H1 (cell line): Measurements from ENCODE around the gene ACAD11.

Source experiments
- EP300 ChIP-seq, 2 experiments: IDR thresholded peaks; 1 replicate in 1 of 2; 2 replicates in 1 of 2; pipeline ENCODE4 v1.6.1; 2011 to 2012; ENCODE audit warnings: low read depth in 2 of 2, low read length in 2 of 2, mild to moderate bottlenecking in 2 of 2, borderline replicate concordance in 1 of 2, inconsistent platforms in 1 of 2, moderate library complexity in 1 of 2
- GABPA ChIP-seq: IDR thresholded peaks from 2 replicates; pipeline ENCODE4 v1.6.1; 2011; ENCODE audit warnings: mild to moderate bottlenecking, low read length, moderate library complexity, borderline replicate concordance; ENCODE audit not compliant: insufficient read depth
- NRF1 ChIP-seq: IDR thresholded peaks from 2 replicates; pipeline ENCODE4 v1.6.1; 2011; ENCODE audit warnings: mild to moderate bottlenecking, low read depth, low read length, improper control_type of control experiment
- PHF8 ChIP-seq: fragments of 200-600 bp; sonication (generic); conservative IDR thresholded peaks from 2 replicates; pipeline ENCODE4 v1.7.1; 2012; ENCODE audit warnings: low read depth, mild to moderate bottlenecking, inconsistent platforms, low read length, moderate library complexity
- RAD21 ChIP-seq, 2 experiments: IDR thresholded peaks in 1 of 2; conservative IDR thresholded peaks in 1 of 2; 2 replicates each; pipeline ENCODE4 v1.6.1; 2011; ENCODE audit warnings: low read depth in 2 of 2, low read length in 2 of 2, improper control_type of control experiment in 1 of 2, inconsistent platforms in 1 of 2, mild to moderate bottlenecking in 1 of 2, moderate library complexity in 1 of 2
- TF ChIP-seq, protein P1 (sequence below), 3 experiments: IDR thresholded peaks; 1 replicate in 2 of 3; 2 replicates in 1 of 3; pipeline versions ENCODE4 v1.5.1 to v1.6.1; 2011; ENCODE audit warnings: low read length in 3 of 3, mild to moderate bottlenecking in 3 of 3, inconsistent platforms in 2 of 3, low read depth in 1 of 3, moderate library complexity in 1 of 3; ENCODE audit not compliant: insufficient read depth in 1 of 3; ENCODE audit errors: control extremely low read depth in 1 of 3

DNA sequence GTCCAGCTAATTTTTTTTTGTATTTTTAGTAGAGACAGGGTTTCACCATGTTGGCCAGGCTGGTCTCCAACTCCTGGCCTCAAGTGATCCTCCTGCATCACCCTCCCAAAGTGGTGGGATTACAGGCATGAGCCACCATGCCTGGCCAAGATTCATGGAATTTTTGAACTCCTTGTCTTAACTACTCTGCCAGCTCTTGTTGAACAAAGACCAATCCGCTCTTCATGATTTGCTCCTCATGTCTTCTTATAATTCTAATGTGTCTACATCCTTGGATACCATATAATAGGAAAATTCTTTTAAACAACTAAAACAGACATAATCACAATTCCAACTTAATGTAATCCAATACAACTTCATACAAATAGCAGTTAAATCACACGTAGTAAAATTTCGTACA lies 21.8 kb upstream of the ACAD11 start:
- TF ChIP-seq, protein P1, sequence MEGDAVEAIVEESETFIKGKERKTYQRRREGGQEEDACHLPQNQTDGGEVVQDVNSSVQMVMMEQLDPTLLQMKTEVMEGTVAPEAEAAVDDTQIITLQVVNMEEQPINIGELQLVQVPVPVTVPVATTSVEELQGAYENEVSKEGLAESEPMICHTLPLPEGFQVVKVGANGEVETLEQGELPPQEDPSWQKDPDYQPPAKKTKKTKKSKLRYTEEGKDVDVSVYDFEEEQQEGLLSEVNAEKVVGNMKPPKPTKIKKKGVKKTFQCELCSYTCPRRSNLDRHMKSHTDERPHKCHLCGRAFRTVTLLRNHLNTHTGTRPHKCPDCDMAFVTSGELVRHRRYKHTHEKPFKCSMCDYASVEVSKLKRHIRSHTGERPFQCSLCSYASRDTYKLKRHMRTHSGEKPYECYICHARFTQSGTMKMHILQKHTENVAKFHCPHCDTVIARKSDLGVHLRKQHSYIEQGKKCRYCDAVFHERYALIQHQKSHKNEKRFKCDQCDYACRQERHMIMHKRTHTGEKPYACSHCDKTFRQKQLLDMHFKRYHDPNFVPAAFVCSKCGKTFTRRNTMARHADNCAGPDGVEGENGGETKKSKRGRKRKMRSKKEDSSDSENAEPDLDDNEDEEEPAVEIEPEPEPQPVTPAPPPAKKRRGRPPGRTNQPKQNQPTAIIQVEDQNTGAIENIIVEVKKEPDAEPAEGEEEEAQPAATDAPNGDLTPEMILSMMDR (IDR thresholded peaks at IDR 0.05; ENCODE audit: control extremely low read depth in 1 of 3, insufficient read depth in 1 of 3, low read depth in 1 of 3, low read length in 3 of 3) = no peak
- no peak for TF ChIP-seq EP300 (IDR thresholded peaks at IDR 0.05; ENCODE audit: borderline replicate concordance in 1 of 2, low read depth in 2 of 2, low read length in 2 of 2)
- no peak for TF ChIP-seq GABPA
- no peak for TF ChIP-seq RAD21 (IDR thresholded peaks at IDR 0.05 in 1 of 2, conservative IDR thresholded peaks at IDR 0.05 in 1 of 2; ENCODE audit: low read depth in 2 of 2, low read length in 2 of 2)
- TF ChIP-seq PHF8 = no peak
- TF ChIP-seq NRF1 = no peak
